GM18517 (cell line): ENCODE results near the gene AGRN.
"Not testable (repeated sequence)": the region's sequence is repeated elsewhere in the genome, so short reads cannot be mapped to it uniquely, and the experiment has no call there.

Experiments used
- ATAC-seq: cut with Tn5 transposase; IDR thresholded peaks from one replicate; pipeline ENCODE4 v1.9.1; 2021; ENCODE audit warnings: mild to moderate bottlenecking, moderate library complexity; ENCODE audit not compliant: unreplicated experiment

Gene AGRN

DNA sequence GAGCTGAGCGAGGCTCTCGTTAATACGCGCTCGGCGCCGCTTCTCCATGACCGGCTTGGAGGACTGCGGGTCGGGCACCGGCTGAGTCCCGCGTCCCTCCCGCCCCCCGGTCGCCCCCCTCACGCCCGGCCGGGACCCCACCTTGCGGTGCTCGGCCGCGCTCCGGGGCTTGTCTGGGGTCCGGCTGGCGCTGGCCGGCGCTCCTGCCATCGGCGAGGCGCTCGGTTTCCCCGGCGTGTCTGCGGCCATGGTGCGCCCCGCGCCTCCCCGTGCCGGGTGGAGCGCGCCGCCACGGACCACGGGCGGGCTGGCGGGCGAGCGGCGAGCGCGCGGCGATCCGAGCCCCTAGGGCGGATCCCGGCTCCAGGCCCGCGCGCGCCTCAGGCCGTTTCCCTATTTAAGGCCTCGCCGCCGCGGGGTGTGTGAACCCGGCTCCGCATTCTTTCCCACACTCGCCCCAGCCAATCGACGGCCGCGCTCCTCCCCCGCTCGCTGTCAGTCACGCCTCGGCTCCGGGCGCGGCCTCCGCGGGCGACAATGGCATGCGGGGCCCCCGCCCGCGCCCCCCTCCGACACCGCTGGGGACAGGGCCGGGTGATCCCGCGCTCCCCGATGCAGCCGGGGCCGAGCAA, 20.1 kb upstream of the AGRN start, which contains the start of gene HES4:
Gene HES4 (minus strand): TSS at position 373 of the 632 bp plus-strand sequence. CDS start 124 bp downstream, at position 249.
- ATAC-seq: no peak

DNA sequence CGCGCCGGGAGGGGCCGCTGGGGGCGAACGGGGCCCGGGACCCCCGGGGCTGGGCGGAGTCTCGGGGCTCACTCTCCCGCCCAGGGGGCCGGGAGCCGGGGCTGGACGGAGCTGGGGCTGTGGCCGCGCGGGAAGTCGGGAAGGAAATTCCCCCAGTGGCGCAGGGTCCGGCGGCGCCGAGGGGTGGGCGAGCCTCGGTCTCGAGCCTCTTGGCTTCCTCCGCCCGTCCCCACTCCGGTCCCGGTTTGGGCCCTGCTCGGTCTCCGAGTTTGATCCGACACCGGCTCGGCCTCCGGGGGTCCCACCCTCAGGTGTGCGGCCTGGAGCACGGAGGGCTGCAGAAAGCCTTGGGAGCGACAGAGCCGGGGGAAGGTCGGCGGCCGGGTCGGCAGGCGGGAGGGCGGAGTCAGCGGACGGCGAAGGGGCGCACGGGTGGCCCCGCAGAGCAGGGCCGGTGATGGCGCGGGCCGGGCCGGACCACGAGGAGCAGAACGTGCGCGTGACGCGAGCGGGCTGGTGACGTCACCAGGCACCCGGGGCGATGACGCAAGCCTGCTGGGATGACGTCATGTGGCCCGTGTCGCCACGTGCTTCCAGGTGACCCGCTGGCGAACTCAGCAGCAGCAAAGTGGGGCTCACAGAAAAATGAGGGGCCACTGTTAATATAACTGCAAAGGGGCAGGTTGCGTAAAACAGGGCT, 19.4 kb upstream of the AGRN start:
- ATAC-seq: no peak

DNA sequence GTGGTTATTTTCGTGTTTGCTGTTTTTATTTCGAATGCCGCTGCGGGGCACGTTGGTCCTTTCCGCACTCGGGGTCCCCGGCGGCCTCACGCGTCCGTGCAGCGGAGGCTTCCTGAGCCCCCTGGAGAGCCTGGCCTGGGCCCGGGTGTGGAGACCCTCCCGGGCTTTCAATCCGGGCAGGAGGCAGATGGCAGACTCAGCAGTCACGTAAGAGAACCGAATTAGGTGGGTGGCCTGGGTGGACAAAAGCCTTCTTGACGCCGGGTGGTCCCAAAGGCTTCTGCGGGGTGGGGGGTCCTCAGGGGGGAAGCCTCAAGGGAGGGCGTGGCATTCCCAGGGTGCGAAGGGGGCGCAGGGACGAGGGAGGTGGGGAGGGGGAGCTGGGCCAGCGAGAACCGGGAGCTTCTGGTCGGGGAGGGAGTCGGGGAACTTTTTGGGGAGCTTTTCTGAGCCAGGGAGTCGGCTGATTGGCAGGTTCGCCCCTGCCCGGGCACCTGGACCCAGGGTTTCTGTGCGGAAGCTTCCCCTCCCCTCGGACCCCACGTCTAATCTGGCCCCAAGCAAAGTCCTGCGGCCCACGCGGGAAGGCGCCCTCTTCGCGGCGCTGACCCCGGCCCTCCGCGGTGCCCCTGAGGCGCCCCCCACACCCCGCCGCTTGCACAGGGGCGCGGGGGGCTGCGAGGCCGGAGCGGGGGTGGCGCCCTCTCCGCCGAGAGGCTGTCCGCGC, 18.7 kb upstream of the AGRN start:
- no peak for ATAC-seq

DNA sequence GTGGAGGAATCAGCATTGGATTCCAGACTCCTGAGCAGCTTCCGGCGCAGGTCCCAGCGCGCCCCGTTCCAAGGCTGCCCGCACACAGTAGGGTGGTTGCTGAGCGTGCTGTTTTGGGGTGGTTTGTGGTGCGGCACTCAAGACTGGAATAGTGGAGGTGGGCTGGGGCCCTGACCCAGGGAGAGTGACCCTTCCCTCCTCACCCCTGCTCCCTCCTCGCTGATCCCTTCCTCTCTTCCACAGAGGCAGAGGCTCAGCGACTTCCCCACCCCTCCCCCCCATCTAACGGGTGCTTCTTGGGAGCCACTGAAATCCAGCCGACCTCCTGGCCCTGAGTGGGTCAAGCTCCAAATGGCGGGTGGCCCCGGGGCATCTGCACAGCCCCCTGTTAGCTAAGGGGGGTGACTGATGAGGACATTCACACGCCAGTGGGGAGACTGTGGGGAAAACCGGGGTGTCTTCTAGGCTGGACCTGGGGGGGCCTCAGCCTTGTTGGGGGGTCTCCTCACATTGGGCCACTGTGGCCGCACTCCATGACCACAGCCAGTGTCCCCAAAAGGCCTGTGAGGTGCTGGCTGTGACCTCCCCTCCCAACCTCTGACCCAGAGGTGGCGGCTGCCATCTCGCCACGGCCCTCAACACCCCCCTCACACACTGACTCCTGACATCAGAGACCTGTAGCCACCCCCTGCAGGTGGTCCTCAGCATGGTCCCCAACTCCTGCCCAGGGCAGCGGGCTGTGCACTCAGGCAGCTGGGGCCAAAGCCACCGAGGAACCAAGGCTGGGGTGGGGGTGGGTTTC, 16.1 kb upstream of the AGRN start:
- no peak for ATAC-seq

DNA sequence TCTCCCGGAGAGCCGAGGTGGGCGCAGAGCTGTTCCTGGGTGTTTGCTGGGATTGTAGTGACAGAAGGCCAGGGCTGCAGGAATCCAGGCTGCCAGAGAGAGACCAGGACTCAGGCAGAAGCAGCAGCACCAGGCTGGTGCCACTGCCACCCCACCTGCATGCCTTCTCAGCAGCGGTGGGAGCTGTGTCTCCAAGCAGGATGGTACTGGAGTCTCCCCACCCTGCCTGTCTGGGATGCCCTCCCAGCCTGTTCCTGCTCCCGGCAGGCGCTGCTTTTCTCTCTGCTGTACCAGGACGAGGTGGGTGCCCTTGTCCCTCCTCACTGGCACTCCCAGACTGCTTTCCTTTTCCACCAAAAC, 15.5 kb upstream of the AGRN start:
- no peak for ATAC-seq

DNA sequence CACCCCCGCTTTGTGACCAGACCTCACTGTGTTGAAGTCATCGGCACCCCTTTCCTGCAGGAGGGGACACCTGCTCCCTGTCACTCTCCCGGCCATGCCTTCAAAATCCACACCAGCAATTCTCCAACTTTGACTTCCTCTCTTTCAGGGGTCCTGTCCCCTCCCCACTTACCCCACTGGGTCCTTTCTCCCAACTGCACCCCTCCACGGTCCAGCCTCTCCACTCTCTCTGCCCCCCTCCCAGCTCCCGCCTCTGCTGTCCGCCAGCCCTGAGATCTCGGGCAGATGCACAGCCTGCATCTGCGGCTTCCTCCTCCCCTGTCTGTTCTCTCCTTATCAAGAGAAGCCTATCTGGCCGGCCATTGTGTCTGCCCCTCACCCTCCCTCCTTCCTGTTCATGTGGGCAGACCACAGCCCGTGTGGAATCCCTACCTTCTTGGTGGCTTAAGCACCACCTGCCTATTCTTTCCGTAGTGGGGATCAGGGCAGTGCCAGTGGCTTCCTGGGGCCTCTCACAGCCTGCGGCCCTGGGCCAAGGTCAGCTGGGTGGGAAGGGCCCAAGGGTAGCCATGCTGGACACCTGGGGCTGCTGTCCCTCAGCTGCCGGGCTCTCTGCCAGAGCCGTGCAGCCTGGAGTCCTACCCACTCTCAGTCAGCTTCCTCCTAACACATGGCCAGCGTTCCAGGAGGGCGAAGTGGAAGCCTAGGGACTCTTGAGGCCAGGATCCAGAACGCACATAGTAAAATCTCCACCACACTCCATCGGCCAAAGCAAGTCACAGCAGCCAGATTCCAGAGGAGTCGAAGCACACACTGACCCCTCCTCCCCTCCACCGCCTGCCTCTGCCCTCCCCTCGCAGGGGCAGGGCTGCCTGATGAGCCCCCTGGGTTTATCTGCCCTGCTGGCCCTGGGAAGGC, 14.9 kb upstream of the AGRN start:
- ATAC-seq: no peak

DNA sequence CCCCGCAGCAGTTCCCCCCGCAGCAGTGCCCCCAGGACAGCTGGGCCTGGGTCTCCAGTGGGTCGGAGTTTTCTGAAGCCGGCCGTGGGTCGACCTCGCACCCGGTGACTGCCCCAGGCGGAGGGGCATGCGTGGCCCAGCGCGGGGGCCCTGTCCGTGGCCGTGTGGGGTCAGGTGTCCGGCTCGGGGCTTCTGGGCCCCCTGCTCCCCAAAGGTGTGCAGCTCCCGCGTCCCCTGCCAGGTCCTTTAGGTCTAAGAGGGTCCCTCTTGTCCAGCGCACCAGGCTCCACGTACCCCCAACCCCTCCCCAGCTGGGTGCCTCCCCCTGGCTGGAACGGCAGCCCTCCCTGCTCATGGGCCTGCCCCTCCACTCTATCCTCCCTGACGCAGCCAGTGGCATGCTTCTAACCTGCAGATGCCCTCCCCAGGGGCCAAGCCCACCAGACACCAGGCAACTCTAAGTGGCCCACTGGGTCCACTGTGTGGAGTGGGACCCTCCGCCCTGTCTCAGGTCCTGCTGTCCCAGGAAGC, 14.1 kb upstream of the AGRN start:
- no peak for ATAC-seq

DNA sequence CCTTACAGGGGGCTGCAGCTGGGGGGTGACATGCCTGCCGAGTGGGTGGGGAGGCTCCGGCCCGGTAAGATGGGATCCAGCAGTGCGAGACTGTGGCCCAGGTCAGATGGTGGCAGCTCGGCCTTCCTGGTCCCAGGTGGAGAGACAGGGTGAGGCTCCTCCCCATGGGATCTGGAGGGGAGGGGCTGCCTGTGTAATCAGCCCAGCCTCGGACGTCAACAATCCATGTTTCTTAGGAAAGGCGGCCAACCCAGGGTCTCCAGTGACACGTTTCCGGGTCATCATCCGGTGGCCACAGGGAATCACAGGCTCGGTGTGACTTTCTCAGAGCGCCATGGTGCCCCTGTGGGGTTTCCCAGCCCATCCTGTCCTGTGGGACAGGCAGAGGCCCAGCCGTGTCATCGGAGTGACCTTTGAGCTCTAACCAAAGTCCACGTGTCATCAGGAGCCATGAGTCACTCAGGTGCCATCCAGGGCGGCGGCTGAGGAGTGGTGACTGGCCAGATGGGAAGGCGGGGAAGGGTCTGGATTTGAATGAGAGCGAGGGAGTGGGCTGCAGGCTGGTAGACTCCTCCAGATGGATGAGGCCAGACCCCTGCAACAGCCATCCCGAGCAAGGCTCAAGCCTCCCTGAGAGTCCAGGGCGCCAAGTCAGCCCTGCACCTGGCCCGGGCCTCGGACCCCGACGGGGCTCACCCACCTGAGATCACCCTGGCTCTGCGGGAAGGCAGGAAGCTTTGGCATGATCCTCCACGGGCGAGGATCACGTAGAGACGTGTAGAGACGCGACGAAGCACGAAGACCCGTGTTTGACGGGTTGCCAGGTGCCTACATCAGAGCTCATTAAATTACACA, 13.4 kb upstream of the AGRN start:
- ATAC-seq: no peak

DNA sequence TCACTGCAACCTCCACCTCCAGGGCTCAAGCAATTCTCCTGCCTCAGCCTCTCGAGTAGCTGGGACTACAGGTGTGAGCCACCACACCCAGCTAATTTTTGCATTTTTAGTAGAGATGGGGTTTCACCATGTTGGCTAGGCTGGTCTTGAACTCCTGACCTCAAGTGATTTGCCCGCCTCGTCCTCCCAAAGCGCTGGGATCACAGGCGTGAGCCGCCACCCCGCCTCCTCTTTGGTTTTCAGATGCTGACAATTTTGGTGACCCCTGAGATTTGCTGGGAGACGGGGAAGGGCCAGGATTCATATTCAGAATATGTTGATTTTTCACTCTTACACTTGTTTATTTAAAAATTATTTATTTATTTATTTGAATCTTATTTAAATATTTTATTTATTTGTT, 9.8 kb upstream of the AGRN start:
- ATAC-seq: not testable (repeated sequence)

DNA sequence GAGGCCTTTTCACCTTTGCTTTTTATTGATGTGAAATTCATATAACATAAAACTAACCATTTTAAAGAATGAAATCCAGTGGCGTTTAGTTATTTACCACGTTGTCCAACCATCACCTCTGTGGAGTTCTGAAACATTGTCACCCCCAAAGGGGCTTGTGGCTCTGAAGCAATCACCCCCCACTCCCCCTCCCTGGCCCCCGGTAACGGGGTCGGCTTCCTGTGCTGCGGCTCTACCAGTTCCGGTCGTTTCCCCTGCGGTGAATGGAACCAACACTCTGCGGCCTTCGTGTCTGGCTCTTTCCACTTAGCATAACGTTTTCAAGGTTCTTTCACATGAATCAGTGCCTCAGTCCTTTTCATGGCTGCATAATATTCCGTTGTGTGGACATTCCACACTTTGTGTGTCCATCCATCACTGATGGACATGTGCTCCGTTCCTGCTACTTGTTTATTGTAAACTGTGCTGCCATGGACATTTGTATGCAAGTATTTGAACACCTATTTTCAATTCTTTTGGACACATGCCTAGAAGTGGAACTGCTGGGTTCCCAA, 8.4 kb upstream of the AGRN start:
- ATAC-seq: no peak

DNA sequence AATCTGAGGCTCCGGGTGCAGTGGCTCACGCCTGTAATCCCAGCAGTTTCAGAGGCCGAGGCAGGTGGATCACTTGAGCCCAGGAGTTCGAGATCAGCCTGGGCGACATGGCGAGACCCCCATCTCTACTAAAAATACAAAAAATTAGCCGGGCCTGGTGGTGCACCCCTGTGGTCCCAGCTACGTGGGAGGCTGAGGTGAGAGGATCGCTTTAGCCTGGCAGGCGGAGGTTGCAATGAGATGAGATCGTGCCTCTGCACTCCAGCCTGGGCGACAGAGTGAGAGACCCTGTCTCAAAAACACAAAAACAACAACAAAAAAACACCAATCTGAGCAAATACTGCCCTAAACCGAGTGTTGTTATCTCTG, 7.2 kb upstream of the AGRN start:
- not testable (repeated sequence) for ATAC-seq

DNA sequence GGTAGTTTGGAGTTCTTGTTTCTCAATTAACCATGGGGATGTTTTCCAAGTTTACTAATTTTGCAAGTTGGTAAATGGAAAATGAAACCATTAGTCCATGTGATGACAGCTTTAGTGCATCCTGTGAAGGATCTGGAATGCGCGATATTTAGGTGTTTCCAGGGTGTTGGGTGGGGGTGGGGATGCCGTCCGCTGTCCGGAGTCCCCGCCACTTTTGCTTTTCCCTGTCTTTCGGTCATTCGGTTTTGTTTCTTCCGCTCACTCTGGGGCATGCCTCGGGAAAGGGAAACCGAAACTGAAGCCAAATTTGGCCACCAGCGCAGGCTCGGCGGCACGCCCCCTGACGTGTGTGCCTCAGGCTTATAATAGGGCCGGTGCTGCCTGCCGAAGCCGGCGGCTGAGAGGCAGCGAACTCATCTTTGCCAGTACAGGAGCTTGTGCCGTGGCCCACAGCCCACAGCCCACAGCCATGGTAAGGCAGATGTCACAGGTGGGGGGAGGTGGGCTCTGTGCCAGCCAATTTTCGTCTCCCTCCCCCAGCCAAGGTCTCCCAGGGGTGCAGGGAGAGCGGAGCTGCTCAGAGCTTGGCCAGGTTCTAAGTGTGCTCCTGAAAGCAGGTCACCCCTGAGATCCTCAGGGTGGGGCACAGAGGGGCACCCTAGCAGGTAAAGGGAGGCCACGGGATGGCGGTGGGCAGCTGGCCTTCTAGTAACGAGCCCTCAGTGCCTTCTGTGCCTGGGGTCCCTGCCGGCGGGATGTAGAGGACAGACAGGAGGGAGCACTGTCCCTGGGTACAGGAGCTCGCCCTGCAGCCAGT, 6.6 kb upstream of the AGRN start, which contains the start of gene ISG15:
Gene ISG15 (plus strand): TSS at position 393 of the 817 bp plus-strand sequence. CDS start 77 bp downstream, at position 470.
- peak; percentile 92 for ATAC-seq

DNA sequence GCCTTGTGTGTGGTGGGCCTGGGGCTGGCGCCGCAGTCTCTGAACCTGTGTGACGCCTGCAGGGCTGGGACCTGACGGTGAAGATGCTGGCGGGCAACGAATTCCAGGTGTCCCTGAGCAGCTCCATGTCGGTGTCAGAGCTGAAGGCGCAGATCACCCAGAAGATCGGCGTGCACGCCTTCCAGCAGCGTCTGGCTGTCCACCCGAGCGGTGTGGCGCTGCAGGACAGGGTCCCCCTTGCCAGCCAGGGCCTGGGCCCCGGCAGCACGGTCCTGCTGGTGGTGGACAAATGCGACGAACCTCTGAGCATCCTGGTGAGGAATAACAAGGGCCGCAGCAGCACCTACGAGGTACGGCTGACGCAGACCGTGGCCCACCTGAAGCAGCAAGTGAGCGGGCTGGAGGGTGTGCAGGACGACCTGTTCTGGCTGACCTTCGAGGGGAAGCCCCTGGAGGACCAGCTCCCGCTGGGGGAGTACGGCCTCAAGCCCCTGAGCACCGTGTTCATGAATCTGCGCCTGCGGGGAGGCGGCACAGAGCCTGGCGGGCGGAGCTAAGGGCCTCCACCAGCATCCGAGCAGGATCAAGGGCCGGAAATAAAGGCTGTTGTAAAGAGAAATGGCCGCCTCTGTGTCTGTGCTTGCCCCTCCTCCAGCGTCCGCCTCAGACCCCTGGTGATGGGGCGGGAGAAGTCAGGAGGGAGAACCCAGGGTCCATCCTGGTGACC, 5.8 kb upstream of the AGRN start:
- ATAC-seq: no peak

DNA sequence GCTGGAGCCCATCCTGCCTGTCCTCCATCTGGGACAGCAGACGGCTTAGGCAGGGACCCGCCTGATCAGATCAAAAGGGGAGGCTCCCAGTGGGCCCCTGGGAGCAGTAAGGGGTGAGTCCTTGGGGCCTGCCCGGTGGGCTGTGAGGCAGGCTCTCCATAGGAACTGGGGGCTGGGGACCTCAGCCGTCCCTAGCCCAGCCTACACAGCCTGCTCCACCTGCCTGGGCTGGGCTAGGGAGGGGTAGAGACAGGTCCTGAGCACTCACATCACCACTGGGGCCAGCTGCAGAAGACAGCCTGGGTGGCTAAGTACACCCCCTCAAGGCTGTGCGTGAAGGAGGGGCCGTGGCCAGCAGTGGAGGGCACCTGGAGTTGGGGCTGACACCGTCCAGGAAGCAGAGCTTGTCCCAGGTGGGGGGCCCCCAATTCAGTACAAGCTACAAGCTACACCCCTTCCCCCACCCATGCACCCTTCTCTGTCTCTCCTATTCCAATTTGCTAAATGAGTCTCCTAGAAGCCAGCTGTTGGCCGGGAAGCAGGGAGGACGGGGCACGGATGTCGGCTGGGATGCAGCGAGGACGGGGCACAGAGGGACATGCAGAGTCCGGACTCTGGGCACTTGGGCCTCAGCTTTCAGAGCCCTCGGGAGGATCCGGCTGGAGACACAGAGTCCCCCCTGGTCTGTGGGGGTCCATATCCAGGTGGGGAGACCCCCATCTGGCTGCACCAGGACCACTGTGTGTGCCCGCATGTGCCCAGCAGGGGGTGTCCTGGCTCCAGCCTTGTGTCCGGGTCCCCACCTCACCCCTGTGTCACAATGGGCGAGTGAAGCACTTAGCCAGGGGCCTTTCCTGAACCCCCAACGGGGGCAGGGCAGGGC, 4.9 kb upstream of the AGRN start:
- no peak for ATAC-seq

DNA sequence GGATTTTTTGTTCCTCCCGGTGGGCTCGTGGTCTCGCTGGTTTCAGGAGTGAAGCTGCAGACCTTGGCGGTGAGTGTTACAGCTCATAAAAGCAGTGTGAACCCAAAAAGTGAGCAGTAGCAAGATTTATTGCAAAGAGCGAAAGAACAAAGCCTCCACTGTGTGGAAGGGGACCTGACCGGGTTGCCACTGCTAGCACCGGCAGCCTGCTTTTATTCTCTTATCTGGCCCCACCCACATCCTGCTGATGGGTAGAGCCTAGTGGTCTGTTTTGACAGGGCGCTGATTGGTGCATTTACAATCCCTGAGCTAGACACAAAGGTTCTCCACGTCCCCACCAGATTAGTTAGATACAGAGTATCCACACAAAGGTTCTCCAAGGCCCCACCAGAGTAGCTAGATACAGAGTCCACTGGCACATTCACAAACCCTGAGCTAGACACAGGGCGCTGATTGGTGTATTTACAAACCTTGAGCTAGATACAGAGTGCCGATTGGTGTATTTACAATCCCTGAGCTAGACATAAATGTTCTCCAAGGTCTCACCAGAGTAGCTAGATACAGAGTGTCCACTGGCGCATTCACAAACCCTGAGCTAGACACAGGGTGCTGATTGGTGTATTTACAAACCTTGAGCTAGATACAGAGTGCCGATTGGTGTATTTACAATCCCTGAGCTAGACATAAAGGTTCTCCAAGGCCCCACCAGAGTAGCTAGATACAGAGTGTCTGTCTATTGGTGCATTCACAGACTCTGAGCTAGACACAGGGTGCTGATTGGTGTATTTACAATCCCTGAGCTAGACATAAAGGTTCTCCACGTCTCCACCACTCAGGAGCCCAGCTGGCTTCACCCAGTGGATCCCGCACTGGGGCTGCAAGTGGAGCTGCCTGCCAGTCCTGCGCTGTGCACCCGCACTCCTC, 2.3 kb upstream of the AGRN start:
- not testable (repeated sequence) for ATAC-seq
